HK-2 (cell line): Measurements from ENCODE around the gene SRSF3.
"Not testable (repeated sequence)": the region's sequence is repeated elsewhere in the genome, so short reads cannot be mapped to it uniquely, and the experiment has no call there.

Experiments used
- DNase-seq: peaks from one replicate; pipeline ENCODE4 v3.0.0-alpha.2; 2018; ENCODE audit not compliant: unreplicated experiment

Gene SRSF3

DNA sequence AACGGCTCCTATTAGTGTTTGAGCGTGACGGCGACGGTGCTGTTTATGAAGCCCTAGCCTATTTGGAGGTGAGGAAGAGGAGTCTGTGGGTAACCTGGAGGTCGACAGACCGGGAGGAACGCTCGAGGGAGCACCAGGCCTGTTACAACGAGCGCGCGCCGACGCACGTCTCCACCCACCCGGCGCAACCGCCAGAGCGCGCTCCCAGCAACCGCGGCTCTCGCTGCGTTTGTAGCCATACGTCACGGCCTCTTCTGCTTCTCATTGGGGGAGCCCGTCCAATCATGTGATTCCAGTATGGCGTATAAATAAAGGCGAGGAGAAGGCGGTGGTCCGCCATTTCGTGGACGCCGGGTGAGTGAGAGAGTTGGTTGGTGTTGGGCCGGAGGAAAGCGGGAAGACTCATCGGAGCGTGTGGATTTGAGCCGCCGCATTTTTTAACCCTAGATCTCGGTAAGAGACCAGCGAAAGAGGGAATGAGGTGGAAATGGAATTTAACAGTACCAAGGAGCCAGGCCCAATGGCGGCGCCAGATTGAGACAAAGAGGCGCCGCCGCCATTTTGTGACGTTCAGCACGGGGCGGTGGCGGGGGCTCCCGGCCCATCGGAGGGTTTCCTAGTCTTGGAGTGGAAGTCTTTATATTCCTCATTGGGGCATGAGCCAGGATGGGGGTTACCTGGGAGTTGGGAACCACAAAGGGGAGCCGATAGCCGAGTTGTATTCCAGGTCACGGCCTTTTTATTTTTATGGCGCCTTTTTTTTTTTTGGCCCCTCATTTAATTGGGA is at the start of gene SRSF3:
SRSF3 (plus strand) TSS at position 334 of the 787 bp plus-strand sequence. CDS start 2,401 bp downstream, outside the sequence.
- DNase-seq, result peak; percentile 98

GRCh38 chr6:36545767-36546307 is 48.3 kb upstream of the SRSF3 start:
- no peak for DNase-seq

DNA sequence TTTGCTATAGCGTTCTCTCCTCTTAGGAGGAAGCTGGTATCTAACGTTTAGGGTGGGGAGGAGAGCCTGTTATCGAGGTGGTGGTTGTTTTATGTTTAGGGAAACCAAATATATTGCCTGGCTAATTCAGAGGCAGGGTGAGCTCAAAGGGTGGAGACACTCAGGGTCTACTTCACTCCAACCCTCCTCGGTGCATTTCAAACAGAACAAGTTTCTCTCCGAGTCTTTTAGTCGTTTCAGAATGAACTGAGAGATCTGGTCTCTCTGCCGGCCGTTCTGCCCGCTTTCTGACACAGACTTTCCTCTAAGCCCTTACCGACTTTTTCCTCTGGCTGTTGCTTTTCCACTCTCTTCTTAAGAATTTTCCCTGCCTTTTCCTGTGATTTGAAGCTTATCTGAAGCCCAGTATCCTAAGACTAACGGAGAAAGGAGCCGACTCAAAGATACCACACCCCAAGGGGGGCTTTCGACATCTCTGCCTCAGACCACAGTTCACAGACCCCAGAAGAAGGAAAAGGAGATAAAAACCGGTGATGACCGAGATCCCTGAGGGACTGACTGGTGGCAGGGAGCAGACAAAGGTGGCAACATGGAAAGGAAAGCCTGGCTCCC is 47.7 kb upstream of the SRSF3 start:
- peak; percentile 16 for DNase-seq

GRCh38 chr6:36546920-36547645 is 47.1 kb upstream of the SRSF3 start, which contains the start of gene STK38:
STK38 (minus strand) TSS chr6:36547479; CDS start chr6:36540202, 7,277 bp downstream.
- peak; percentile 94 for DNase-seq

DNA sequence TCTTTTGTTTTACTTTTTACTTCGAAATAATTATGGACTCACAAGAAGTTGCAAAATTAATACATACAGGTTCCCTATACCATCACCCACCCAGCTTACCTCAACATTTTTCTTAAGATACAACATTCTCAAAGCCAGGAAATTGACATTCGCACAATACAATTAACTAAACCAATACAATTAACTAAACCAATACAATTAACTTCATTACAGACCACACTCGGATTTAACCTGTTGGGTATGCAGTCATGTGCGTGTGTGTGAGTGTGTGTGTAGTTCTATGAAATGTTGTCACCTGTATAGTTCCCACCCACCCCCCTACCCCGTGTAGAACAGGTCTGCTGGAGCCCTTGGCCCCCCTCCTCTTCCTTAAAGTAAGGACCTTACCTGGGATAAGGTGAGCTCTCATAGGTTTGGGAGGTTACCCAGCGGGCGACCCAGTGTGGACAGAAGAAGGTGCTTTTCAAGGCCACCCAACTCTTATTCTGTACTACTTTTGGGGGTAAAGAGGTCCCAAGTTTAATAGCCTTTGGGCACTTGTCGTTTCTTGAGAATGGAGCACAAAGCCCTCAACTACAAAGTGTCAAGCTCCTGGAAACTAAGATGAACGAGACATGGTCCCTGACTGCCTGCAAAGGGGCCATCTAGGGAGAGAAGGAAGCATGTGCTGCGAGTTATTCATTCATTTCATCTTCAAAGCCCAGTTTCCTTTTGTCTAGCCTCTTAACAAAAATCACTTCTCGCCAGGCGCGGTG is 46.3 kb upstream of the SRSF3 start:
- no peak for DNase-seq

GRCh38 chr6:36548401-36548743 is 45.8 kb upstream of the SRSF3 start:
- DNase-seq, result no peak

- DNase-seq, result no peak
Observed at GRCh38 chr6:36550473-36551000, 43.6 kb upstream of the SRSF3 start.

DNA sequence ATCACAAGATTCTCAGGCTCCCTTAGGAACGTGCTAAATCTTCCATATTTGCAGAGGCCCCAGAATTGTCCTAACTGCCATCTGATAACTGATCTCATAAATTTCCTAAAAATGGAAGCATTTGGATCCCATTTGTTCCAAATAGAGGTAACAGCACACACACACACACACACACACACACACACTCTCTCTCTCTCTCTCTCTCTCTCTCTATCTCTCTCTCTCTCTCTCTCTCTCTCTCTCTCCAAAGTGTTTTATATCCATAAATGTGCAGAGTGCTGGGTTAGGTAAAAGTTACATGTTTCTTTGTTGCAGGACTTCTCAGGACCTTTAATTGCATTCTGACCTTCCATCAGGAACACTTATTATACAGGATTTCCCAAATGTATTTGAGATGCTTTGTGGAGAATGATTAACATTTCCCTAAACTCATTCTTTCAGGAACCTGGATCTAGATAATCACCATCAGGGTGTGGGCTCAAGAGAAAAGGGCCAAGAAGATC is 38.4 kb upstream of the SRSF3 start:
- DNase-seq, result no peak

DNA sequence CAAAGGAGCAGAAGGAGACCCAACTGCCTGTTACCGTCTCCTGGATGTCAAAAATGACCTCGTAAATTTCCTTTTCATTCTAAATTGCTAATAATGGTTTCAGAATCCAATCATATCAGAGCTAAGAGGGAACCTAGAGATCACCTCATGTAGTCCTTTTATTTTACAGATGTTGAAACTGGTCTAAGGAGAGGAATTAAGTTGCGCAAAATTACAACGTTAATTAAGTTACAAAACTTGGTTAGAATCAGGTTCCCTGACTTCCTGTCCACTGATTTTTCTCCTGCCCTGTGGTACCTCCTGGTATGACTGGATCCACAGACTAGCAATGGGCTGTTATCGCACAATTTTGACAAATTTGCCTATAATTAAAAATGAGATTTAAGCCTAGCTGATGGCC is 37.9 kb upstream of the SRSF3 start:
- DNase-seq, result no peak

GRCh38 chr6:36559011-36559793 is 35.0 kb upstream of the SRSF3 start:
- no peak for DNase-seq

DNA sequence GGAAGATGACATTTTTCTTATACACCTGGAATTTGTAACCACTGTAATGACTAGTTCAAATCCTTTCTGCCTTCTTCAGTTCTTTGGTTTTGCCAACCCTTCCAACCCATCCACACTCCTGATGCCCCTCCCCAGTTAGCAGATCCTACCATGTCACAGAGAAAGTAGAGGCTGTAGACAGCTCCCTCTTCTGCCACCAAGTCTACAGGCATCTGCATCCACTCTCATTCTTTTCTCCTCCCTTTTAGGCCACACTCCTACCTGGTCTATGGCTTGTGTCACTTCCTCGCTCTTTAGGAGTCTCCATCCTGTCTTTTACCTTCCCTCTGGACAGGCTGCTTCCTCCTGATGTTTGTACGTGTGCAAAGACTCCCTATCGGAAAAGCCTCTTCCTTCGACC is 33.3 kb upstream of the SRSF3 start:
- DNase-seq, result no peak

GRCh38 chr6:36563237-36563927 is 30.8 kb upstream of the SRSF3 start:
- no peak for DNase-seq

DNA sequence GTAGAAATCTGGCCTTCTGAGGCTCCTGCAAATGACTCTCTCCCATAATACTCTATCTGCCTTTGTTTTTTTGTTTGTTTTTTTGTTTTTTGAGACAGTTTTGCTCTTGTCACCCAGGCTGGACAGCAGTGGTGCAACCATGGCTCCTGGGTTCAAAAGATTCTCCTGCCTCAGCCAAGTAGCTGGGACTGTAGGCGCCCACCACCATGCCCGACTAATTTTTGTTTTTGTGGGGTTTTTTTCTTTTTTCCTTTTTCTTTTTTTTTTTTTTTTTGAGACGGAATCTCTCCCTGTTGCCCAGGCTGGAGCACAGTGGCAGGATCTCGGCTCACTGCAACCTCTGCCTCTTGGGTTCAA is 30.3 kb upstream of the SRSF3 start:
- no peak for DNase-seq

- no peak for DNase-seq
Observed at GRCh38 chr6:36566418-36566905, 27.7 kb upstream of the SRSF3 start.

- no peak for DNase-seq
Observed at GRCh38 chr6:36570264-36570663, 23.9 kb upstream of the SRSF3 start.

- no peak for DNase-seq
Observed at GRCh38 chr6:36571122-36572043, 22.8 kb upstream of the SRSF3 start.

GRCh38 chr6:36572353-36573311 is 21.5 kb upstream of the SRSF3 start:
- not testable (repeated sequence) for DNase-seq
